CD4-positive, alpha-beta T cell treated with Interleukin-15 for 4 hours (primary cell): Measurements from ENCODE around the gene UACA.
"Not testable (repeated sequence)": the region's sequence is repeated elsewhere in the genome, so short reads cannot be mapped to it uniquely, and the experiment has no call there.

ENCODE experiments used
- DNase-seq: peaks from one replicate; pipeline ENCODE4 v3.0.0-alpha.2; 2020; ENCODE audit warnings: low spot score

UACA gene, protein sequence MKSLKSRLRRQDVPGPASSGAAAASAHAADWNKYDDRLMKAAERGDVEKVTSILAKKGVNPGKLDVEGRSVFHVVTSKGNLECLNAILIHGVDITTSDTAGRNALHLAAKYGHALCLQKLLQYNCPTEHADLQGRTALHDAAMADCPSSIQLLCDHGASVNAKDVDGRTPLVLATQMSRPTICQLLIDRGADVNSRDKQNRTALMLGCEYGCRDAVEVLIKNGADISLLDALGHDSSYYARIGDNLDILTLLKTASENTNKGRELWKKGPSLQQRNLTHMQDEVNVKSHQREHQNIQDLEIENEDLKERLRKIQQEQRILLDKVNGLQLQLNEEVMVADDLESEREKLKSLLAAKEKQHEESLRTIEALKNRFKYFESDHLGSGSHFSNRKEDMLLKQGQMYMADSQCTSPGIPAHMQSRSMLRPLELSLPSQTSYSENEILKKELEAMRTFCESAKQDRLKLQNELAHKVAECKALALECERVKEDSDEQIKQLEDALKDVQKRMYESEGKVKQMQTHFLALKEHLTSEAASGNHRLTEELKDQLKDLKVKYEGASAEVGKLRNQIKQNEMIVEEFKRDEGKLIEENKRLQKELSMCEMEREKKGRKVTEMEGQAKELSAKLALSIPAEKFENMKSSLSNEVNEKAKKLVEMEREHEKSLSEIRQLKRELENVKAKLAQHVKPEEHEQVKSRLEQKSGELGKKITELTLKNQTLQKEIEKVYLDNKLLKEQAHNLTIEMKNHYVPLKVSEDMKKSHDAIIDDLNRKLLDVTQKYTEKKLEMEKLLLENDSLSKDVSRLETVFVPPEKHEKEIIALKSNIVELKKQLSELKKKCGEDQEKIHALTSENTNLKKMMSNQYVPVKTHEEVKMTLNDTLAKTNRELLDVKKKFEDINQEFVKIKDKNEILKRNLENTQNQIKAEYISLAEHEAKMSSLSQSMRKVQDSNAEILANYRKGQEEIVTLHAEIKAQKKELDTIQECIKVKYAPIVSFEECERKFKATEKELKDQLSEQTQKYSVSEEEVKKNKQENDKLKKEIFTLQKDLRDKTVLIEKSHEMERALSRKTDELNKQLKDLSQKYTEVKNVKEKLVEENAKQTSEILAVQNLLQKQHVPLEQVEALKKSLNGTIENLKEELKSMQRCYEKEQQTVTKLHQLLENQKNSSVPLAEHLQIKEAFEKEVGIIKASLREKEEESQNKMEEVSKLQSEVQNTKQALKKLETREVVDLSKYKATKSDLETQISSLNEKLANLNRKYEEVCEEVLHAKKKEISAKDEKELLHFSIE (N-terminal part only)

DNA sequence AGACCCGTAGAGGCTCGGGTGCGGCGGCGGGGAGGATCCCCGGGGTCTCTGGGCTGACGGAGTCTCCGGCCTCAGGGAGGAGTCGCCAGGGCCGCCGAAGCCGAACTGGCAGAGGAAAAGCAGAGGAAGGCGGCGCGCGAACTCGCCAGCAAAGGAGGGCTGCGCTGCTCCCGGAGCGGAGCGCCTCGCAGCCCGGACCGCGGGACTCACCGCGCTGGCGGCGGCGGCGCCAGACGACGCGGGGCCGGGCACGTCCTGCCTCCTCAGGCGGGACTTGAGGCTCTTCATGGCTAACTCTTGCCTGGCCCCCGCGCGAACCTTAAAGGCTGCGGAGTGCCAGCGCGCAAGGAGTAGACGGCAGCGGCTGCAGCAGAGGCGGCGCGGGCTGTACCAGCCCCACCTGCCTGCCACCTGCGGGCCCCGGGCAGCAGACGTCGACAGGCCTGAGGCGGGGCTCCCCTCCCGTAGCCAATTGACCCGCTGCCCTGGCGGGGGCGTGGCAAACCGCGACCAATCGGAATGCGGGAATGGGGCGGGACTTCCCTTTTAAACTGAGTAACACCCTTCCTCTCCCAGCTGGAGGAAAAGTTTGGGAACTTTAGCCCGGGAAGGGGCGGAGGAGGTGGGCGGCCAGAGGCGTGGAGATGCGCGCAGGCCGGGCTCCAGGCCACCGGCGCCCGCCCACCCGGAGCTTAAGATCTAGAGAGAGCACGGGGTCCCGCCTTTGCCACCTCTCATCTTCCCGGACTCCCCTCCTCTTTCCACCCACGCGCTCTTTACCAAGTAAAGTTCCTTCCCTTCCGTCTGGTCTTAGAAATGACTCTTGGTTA lies at the start of gene UACA:
UACA (minus strand) TSS at position 439 of the 830 bp plus-strand sequence; CDS start at position 288, 151 bp downstream.
- peak; percentile 52 for DNase-seq

DNA sequence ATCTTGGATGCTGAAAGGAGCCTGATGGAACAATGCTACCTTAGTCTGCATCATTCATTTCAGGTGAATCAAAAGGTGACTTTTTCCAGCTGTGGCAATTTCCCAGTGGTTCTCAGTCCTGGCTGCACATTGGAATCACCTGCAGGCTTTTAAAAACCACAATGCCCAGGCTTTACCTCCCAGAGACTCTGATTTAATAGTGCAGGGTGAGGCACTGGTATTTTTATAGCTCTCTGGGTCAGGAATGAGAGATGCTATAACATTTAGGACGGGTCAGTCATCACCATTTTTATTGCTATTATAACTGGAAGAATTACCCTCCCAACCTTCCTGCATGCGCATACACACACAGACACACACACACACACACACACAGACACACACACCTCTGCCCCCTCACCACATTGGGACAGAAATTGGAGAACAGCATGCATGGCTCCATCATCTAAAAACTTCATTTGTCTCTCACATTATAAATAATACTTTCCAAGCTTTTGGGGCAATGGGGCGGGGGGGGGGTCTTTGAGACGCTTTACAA lies 49.5 kb upstream of the UACA start:
- DNase-seq, result no peak

DNA sequence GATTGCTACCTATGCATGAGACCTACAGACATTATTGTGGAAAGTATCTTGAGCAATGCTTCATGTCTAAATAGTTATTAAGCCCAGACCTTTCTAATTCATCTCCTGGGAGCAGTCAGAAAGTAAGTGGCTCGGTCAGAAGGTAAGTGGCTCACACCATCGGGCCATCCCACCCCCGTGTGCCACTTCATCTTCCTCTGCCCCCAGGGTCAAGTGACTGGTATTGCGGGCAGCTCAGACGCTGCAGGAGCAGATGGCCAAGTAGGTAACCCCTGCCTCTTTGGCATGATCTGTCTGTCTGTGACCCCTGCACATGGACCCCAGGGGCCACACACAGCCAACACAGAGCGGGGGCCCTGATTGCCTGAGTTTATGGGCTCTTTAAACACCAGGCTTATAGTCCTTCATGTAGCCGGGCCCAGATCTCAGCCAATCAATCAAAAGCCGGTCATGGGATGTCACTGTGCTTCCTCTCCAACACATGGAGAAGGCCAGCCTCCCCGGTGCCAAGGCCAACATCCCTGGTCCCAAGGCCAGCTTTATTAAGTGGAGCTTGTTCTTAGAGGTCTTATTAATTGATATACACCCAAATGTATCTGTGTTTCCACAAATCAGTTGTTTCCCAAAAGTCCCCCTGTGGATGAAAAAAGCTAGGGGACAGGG lies 47.7 kb upstream of the UACA start:
- no peak for DNase-seq

DNA sequence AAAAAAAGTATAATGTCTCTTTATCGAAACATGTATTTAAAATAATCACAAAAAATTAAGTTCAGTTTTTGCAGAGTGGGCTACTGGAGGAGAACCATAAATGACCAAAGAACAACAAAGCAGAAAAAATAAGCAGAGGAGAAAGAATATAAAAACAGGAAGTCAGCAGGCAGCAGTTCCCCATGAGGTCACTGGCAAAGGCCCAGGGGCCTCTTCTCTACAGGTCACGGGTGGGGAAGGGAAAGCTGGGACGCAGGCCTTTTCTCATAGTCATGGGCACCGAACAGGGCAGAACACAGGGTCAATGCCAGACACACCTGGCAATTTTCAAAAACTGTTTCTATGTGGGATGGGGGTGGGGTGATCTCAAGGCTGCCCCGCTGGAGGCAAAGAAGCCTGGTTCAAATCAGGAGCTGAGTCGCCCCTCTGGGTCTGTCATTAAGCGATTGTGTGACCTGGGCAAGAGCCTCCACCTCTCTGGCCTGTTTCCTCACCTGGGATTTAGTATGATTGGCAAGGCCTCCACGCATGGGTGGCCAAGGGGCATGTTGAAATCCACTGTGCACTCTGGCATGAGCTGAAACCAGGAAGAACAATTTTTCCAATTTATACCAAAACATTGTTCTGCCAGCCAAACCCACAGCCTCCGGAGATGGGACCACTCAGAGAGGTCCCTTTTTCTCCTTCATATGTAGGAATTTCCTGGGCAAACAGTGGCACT lies 43.8 kb upstream of the UACA start:
- DNase-seq, result no peak

DNA sequence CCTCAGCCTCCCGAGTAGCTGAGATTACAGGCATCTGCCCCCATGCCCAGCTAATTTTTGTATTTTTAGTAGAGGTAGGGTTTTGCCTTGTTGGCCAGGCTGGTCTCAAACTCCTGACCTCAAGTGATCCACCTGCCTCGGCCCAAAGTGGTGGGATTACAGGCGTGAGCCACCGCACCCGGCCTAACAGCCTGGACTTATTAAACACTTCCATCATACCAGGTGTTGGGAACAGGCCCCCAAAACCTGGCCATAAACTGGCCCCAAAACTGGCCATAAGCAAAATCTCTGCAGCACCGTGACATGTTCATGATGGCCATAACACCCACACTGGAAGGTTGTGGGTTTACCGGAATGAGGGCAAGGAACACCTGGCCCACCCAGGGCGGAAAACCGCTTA lies 41.0 kb upstream of the UACA start:
- not testable (repeated sequence) for DNase-seq

DNA sequence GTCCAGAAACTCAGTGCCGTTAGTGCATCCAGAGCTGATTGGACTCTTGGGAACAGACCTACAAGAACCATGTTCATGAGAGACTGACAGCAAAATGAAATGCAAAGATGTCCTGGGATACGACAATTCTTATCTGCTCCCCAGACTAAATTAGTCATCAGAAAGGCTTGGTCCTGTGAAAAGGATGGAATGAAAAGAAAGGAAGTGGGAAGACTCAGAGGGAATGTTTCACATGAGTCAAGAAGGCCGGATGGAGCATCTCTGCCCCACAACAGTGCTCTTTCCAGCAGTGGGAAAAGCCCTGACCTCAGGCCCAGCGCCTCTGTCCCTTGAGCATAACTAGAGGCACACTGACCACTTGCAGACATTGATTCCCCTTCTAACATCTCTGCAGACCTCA lies 39.3 kb upstream of the UACA start:
- no peak for DNase-seq

DNA sequence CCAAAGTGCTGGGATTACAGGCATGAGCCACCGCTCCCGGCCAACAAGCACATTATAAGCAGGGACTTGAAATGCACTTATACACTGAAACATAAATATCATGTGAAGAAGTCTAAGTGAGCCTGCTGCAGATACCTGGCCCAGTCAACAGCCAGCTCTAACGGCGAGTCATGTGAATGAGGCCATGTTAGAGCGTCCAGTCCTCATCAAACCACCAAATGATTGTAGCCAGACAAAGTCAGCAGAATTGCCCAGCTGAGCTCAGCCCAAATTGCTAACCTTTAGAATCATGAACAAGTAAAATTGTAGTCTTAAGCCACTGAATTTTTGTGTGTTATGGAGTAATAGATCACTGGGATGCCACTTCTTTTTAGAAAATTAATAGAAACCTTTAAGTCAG lies 37.8 kb upstream of the UACA start:
- DNase-seq, result no peak

DNA sequence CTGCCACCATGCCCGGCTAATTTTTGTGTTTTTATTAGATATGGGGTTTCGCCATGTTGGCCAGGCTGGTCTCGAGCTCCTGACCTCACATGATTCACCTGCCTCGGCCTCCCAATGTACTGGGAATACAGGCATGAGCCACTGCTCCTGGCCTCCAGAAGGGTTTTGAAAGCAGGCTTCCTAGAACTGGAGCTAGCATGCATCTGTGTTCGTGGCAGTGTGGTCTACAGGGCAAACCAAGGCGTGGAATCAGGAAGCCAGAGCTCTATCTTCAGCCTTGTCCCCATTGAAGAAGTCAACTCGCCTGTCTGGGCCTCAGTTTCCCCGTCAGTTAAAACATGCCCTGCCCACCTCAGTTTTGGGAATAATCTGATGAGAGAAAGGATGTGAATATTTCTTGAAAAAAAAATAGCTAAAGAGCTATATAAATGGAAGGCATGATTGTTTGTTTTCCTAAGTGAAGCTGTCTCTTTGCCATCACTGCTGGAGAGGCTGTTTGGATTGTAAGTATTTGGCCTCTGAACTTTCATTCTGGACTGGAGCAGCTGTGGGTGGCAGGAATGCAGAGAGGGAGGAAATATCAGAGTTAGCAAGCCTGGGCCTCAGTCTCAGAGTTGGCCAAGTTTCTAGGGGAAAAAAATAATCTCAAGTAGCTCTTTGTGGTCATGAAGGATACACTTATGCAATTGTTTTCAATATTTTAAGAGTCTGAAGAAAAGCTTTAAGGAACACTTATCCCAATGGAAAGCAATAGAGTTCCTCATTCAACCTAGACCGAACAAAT lies 36.5 kb upstream of the UACA start:
- no peak for DNase-seq

DNA sequence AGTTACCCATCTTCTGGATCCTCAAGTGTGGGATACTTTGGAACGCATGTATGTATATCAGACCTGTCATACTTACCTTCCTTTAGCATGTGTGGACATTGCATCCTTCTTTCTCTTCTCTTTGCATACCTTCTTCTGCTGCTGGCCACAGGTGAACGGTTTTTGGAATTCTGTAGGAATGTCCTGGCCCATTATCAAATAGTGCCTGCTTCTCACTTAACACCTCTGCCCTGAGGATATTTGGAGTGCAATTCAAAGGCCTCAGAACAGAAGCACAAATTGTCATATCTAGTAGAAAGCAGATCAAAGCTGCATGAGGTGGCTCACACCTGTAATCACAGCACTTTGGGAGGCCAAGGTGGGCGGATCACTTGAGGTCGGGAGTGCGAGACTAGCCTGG lies 34.1 kb upstream of the UACA start:
- no peak for DNase-seq

DNA sequence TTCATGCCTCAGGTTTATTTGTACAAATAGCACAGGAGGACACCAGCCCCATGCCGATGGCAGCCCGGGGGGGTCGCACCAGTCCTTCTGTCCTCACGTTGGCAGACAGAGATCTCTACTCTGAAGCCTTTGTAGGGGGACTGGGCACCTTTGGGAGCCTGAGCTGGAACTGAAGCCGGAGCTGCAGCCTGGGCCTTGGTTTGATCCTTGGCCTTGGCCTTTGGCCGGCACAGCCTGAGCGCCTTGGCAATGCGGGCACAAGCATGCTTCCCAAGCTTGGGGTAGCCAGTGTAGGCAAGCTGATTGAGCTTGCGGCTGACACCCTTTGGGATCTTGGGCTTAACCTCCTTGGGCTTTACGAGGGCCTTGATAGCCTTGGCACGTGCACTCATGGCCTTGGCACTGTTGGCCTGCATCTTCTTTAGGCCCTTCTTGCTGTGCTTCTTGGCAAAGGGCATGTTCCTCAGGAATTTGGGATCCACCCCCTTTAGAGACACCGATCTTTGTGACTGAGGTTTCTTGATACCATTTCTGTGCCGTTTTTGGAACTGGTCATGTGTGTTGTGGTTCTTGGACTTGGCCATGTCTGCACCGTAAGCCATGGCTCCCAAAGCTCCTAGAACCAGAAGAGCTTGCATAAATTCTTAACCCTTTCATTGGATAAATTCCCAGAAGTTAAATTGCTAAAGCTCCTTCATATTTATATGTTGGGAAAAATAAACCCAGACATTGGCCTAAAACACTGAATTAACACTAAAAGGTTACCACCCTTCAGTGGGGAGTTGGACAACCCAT lies 33.4 kb upstream of the UACA start:
- no peak for DNase-seq

DNA sequence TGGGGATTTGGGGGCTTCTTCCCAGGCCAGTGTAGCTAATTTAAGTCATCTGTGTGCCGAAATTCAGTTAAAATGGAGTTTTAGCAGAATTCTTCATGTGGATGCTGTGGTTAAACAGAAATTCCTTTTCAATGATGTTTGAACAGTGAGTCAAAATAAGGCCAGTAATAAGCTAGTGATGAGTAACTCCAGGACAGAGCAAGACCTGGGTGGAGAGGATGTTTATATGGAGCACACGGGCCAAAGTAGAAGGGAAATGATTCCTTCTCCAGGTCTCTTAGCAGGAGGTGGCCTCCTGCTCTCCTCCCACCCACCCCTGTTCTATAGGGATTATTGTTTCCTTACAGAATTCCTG lies 31.9 kb upstream of the UACA start:
- no peak for DNase-seq

DNA sequence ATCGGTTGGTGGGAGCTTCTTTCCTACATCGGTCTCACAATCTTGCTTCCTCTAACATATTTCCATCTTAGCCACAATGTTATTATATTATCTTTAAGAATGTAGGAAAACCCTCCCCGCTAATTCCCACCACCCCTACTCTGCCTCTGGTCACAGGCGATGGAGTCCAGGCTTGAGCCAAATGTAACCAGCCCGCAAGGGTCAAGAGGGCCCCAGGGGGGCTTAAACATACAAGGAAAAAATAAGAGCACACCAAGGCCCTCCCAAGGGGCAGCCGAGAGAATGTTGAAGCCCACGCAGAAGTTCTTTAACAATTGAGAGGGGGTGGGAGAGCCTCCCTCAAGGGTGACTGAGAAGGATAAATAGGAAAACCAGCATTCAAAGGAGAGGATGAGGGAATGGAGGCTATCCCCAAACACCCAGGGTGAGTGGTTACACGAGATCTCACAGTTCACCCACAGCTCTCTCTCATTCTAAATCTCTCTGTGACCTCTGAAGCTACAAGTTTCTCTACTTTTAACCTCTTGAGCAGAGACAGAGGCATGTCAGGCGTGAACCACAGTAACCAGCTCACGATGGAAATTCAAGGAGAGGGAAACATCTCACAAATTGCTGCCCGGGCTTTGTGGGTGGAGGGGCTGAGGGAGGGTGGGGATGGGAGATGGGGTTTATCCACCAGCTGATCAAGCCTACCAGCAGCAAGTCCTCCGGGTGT lies 31.4 kb upstream of the UACA start:
- DNase-seq, result no peak

DNA sequence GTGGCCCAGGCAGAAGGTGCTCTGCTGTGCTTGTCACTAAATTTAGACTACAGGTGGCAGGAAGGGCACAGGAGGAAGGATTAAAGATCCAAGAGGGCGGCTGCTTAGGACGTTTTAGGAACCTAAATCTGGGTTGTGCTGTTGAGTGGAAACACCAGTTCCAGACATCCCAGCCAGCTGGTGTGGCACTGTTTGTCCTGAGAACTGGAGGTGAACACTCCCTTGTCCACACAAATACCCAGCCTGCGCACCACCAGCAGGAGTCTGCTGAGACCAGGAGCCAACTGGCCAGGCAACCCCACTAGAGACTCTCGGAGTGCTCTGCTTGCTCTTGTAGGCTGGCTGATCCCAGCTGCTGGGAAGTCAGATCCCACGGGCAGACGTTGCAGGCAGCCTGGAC lies 30.3 kb upstream of the UACA start:
- no peak for DNase-seq

DNA sequence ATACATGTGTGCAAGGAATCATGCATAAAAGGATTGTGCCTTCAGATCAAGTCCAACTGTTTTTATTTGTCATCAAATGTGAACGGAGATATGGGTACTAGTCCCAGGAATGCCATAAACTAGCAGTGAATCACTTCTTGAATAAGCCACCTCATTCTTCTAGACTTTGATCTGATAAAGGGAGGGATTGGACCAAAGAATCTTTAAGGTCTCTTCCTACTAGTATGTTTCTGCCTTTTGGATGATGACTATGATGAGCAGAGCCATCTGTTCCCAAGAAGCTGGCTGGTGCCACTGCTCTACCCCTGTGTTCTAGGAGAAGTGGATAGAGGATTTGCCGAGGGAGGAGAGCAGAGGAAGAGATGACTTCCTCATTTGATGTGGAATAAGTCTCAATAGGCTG lies 28.8 kb upstream of the UACA start:
- no peak for DNase-seq

DNA sequence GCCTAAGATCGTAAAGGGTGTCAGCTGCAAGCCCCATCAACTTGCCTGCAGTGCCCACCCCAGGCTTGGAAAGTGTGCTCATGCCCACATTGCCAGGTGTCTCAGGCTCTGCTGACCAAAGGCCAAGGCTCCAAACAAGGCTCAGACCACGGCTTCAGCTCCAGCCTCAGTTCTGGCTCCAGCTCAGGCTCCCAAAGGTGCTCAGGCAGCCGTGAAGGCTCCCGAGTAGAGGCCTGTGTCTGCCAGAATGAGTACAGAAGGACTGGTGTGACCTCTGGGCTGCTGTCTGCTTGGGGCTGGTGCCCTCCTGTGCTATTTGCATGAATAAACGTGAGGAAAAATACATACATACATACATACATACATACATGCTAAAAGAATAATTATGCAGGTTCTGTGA lies 27.9 kb upstream of the UACA start:
- DNase-seq, result no peak

DNA sequence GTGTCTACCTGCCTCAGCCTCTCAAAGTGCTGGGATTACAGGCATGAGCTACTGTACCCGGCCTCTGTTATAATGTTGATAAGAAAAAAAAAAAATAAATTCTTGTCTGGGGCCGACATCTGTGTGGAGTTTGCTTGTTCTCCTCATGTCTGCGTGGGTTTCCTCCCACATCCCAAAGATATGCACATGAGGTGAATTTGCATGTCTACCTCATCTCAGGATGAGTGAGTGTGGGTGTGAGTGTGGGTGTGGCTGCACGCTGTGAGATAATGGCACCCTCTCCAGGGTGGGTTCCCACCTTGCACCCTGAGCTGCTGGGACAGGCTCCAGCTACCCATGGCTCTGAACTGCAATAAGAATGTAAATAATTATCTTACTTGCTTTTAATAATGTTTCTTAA lies 25.9 kb upstream of the UACA start:
- no peak for DNase-seq

DNA sequence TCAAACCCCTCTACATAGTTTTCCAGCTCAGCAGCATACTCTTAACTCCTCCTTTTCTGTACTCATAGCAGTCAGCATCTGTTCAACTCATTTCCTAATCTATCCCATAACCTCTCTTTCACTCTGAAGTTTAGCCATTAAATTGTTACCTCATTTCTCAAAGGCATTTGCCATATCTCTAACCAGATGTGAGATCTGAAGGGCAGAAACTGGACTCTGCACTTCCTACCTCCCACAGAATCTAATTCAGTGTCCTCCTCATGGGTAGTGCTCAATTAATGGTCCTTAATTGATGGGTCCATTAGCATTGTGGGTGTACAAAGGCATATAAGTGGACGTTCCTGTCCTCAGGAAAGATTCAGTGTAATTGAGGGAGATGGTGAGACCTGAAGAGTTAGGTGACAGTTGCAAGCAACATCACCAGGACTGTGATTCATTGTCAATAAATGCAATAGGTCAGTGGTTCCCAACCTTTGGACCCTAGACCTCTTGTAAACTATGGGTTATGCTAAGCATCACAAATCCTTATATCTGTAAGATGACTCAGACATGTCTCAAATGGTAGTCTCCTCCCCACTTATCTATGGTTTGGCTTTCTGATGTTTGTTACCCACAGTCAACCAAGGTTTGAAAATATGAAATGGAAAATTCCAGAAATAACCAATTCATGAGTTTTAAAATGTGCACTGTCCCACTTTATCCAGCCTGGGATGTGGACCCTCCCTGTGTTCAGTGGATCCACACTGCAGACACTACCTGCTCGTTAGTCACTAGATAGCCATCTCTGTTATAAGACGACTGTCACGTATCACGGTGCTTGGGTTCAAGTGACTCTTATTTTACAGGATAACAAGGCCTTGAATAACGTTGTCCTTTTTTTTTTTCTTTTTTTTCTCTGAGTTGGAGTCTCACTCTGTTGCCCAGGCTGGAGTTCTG lies 25.0 kb upstream of the UACA start:
- DNase-seq, result no peak
